Lower lobe of right lung (tissue), 2 donors: ENCODE data around the gene CHD9. TPM values are rescaled to one million over a fixed set of nuclear protein-coding genes. Genes with fewer than 3 reads are reported as not detected.

Experiments used
- ATAC-seq, 2 donors: fragments of 200-7000 bp; cut with Tn5 transposase; one replicate each; pipeline ENCODE4 v1.9.1; 2020 to 2022; ENCODE audit warnings: mild to moderate bottlenecking in 2 of 2, moderate library complexity in 2 of 2
- DNase-seq: peaks from one replicate; pipeline ENCODE4 v3.0.0-alpha.2; 2020
- H3K27ac ChIP-seq: fragments of 200-600 bp; one replicate; pipeline ENCODE4 v1.8.0; 2022
- H3K27me3 ChIP-seq: fragments of 200-600 bp; one replicate; pipeline ENCODE4 v1.8.0; 2022; ENCODE audit warnings: low read depth
- H3K36me3 ChIP-seq: fragments of 200-600 bp; one replicate; pipeline ENCODE4 v1.8.0; 2022; ENCODE audit warnings: mild to moderate bottlenecking
- H3K4me1 ChIP-seq: fragments of 200-600 bp; one replicate; pipeline ENCODE4 v1.8.0; 2022
- H3K4me3 ChIP-seq: fragments of 200-600 bp; one replicate; pipeline ENCODE4 v1.8.0; 2022; ENCODE audit warnings: mild to moderate bottlenecking
- H3K9me3 ChIP-seq: fragments of 200-600 bp; one replicate; pipeline ENCODE4 v1.8.0; 2022
- CTCF ChIP-seq: fragments of 200-600 bp; IDR thresholded peaks from one replicate; pipeline ENCODE4 v1.8.0; 2022; ENCODE audit warnings: antibody characterized with exemption, mild to moderate bottlenecking
- intact Hi-C: fragments of 100-400 bp; cut with DNase I; formaldehyde crosslinking; loops from one replicate; pipeline ENCODE4 v1.11.0; 2022
- total RNA-seq: library from RNA; stranded (reverse); fragmentation: NEBNext Ultra II Directional; extraction: Animal tissue kit (Norgen Biotek cat#: 25700); gene quantifications from one replicate; pipeline ENCODE4 v1.2.1, GENCODE V29; 2021
- donor health status: DM: no; HTN: yes; CAD: no; lungs with severe emphysema.

CHD9 gene
- total RNA-seq, 1 donor from 2014 or later, result 73.1 TPM

GRCh38 chr16:53121661-53122060, 66.9 kb downstream of the CHD9 start:
- H3K9me3 ChIP-seq, result no peaks in the 10 kb centered on the region
- no peak overlapping the region for H3K4me3 ChIP-seq
- peaks cover 3% of the 10 kb centered on the region for H3K36me3 ChIP-seq
- ATAC-seq, result no peak
- no peak for TF ChIP-seq CTCF
- peak overlapping the region; percentile 12 for H3K27ac ChIP-seq
- intact Hi-C loops, result no loop called here
- DNase-seq, result no peak
- no peaks in the 10 kb centered on the region for H3K27me3 ChIP-seq
- H3K4me1 ChIP-seq, result no peaks in the 10 kb centered on the region

- DNase-seq (no peak), ATAC-seq (no peak)
- no peaks in the 10 kb centered on the region for H3K9me3 ChIP-seq
- intact Hi-C loops, result no loop called here
- no peaks in the 10 kb centered on the region for H3K4me1 ChIP-seq
- peaks cover 3% of the 10 kb centered on the region for H3K36me3 ChIP-seq
- H3K4me3 ChIP-seq, result no peak overlapping the region
- H3K27ac ChIP-seq, result no peak overlapping the region
- H3K27me3 ChIP-seq, result no peaks in the 10 kb centered on the region
- TF ChIP-seq CTCF, result no peak
These were observed 69.0 kb downstream of the CHD9 start for GRCh38 chr16:53123747-53124146.

GRCh38 chr16:53126390-53126789, 71.6 kb downstream of the CHD9 start:
- Histone ChIP-seq H3K36me3 (no peaks in the 10 kb centered on the region), H3K4me3 (no peak overlapping the region), H3K27me3 (no peaks in the 10 kb centered on the region), H3K9me3 (no peaks in the 10 kb centered on the region), H3K4me1 (peaks cover 10% of the 10 kb centered on the region), H3K27ac (no peak overlapping the region)
- ATAC-seq (no peak), DNase-seq (no peak)
- intact Hi-C loops, result no loop called here
- no peak for TF ChIP-seq CTCF

- intact Hi-C loops, result no loop called here
- H3K4me3 ChIP-seq, result peak overlapping the region; percentile 80
- peaks cover 29% of the 10 kb centered on the region for H3K4me1 ChIP-seq
- DNase-seq (no peak), ATAC-seq (no peak)
- H3K36me3 ChIP-seq, result no peaks in the 10 kb centered on the region
- no peaks in the 10 kb centered on the region for H3K27me3 ChIP-seq
- peak overlapping the region; percentile 93 for H3K27ac ChIP-seq
- H3K9me3 ChIP-seq, result no peaks in the 10 kb centered on the region
- no peak for TF ChIP-seq CTCF
These were observed 74.7 kb downstream of the CHD9 start for GRCh38 chr16:53129281-53130158.

GRCh38 chr16:53130159-53131049, 75.6 kb downstream of the CHD9 start:
- ATAC-seq (peak; percentile 96 to 97), DNase-seq (peak; percentile 98)
- peak overlapping the region; percentile 93 for H3K27ac ChIP-seq
- intact Hi-C loops, result no loop called here
- H3K9me3 ChIP-seq, result no peaks in the 10 kb centered on the region
- peaks cover 29% of the 10 kb centered on the region for H3K4me1 ChIP-seq
- no peaks in the 10 kb centered on the region for H3K27me3 ChIP-seq
- H3K4me3 ChIP-seq, result peak overlapping the region; percentile 80
- peak; percentile 42 for TF ChIP-seq CTCF
- no peaks in the 10 kb centered on the region for H3K36me3 ChIP-seq
